Small intestine (tissue), 7 donors: ENCODE data around the gene UNC5C. TPM values are rescaled to one million over a fixed set of nuclear protein-coding genes. Genes with fewer than 3 reads are reported as not detected.

Experiments
- DNase-seq, 2 donors: peaks; one replicate each; pipeline versions ENCODE4 v3.0.0 to v3.0.0-alpha.2; 2013
- FAIRE-seq: peaks from 2 replicates; lab custom pipeline; 2012; peaks lifted over from hg19 to GRCh38; lab: Jason Lieb, UNC
- H3K27ac ChIP-seq, 3 donors: one replicate each; pipeline ENCODE4 v1.5.1; 2013; ENCODE audit warnings: low read length in 2 of 3, mild to moderate bottlenecking in 2 of 3, control low read depth in 1 of 3, inconsistent platforms in 1 of 3, low read depth in 1 of 3, moderate library complexity in 1 of 3
- H3K27me3 ChIP-seq, 3 donors: one replicate each; pipeline ENCODE4 v1.6.1; 2013; ENCODE audit warnings: low read length in 3 of 3, inconsistent platforms in 1 of 3; ENCODE audit not compliant: control insufficient read depth in 3 of 3, insufficient read depth in 3 of 3
- H3K36me3 ChIP-seq, 3 donors: one replicate each; pipeline ENCODE4 v1.6.1; 2013; ENCODE audit warnings: low read length in 3 of 3, inconsistent platforms in 1 of 3, low read depth in 1 of 3, mild to moderate bottlenecking in 1 of 3, moderate library complexity in 1 of 3; ENCODE audit not compliant: control insufficient read depth in 3 of 3, insufficient read depth in 2 of 3
- H3K4me1 ChIP-seq, 3 donors: one replicate each; pipeline ENCODE4 v1.6.1; 2013; ENCODE audit warnings: low read length in 2 of 3, inconsistent platforms in 1 of 3, low read depth in 1 of 3, mild to moderate bottlenecking in 1 of 3, moderate library complexity in 1 of 3; ENCODE audit not compliant: control insufficient read depth in 3 of 3, insufficient read depth in 2 of 3
- H3K4me3 ChIP-seq, 3 donors: one replicate each; pipeline ENCODE4 v1.5.1; 2013; ENCODE audit warnings: low read length in 3 of 3, control low read depth in 1 of 3, inconsistent platforms in 1 of 3, low read depth in 1 of 3, mild to moderate bottlenecking in 1 of 3, moderate library complexity in 1 of 3
- H3K9me3 ChIP-seq, 2 donors: one replicate each; pipeline ENCODE4 v1.6.1; 2013; ENCODE audit warnings: low read depth in 1 of 2, low read length in 1 of 2; ENCODE audit not compliant: control insufficient read depth in 2 of 2, insufficient read depth in 1 of 2
- WGBS, 3 donors: extraction: QIAGEN DNeasy Blood & Tissue Kit; methylation state at CpG; one replicate each; pipeline ENCODE4 v1.1.7; 2013; 5-methylcytosine and 5-hydroxymethylcytosine counted together
- polyA plus RNA-seq, 4 donors: library from polyadenylated mRNA; stranded (reverse) in 3 of 4; unstranded in 1 of 4; fragments of 200-250 nt in 3 of 4; fragments of 120-200 nt in 1 of 4; gene quantifications; one replicate each; pipeline versions ENCODE4 v1.2.1 to v1.2.3, GENCODE V29; 2013
- donor health status: healthy with polysubstance abuse.
- donor health status: control.
- donor health status: control.
- donor health status: Bipolar disorder and iron deficiency.
- donor health status: healthy.

The UNC5C gene
- polyA plus RNA-seq, 4 donors = under 0.01 to 2.9 (median 1.1) TPM; not detected in 1

DNA sequence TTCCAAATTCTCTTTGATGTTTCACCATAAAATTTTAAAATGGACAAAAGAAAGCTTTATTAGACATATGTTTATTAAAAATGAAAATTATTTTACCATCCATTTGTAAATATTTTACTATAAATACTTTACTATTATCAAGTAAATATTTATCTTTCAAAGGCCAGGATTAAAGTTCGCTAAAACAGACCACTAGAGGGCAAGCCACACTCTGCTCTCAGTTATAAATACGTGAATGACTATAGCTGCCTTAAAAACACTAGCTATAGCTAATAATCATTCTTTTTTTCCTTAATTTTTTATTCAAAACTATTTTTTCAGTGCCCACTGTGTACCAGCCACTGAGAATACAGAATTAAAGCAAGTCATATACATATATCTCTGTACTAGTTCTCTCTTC lies 38.6 kb downstream of the UNC5C start:
- Histone ChIP-seq H3K36me3 (no peaks in the 10 kb centered on the region), H3K4me3 (no peak overlapping the region), H3K27me3 (no peaks in the 10 kb centered on the region), H3K4me1 (no peaks in the 10 kb centered on the region), H3K27ac (no peak overlapping the region), H3K9me3 (no peaks in the 10 kb centered on the region)
- 2 to 6% (median 5%) methylated on average over 2 of the region's 2 CpGs for WGBS, 3 donors
- DNase-seq (peak; percentile 3 to 11), FAIRE-seq (peak; percentile 87)

DNA sequence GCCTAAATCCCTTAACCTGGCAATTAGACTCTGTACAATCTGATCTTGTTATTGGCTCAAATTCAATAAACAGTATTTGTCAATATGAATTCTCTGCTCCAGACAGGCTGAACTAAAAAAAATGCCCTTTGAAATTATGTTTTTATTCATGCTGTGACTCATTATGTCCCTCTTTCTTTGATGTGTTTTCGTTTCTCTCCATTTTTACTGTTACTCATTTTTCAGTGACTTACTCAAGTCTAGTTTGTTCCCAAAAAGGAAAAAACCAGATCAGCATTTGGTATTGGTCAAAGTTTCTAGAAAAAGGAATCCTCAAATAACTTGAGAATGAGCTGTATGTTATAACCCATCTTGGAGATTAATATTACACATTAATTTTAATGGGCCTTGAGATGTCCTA lies 40.4 kb downstream of the UNC5C start:
- H3K27me3 ChIP-seq = no peaks in the 10 kb centered on the region
- no peak overlapping the region for H3K4me3 ChIP-seq
- H3K4me1 ChIP-seq = no peaks in the 10 kb centered on the region
- DNase-seq = no peak
- H3K9me3 ChIP-seq = no peaks in the 10 kb centered on the region
- H3K27ac ChIP-seq = no peak overlapping the region
- H3K36me3 ChIP-seq = no peaks in the 10 kb centered on the region
- WGBS, 3 donors = 29 to 36% (median 34%) methylated on average over 1 of the region's 1 CpG
- no peak for FAIRE-seq

DNA sequence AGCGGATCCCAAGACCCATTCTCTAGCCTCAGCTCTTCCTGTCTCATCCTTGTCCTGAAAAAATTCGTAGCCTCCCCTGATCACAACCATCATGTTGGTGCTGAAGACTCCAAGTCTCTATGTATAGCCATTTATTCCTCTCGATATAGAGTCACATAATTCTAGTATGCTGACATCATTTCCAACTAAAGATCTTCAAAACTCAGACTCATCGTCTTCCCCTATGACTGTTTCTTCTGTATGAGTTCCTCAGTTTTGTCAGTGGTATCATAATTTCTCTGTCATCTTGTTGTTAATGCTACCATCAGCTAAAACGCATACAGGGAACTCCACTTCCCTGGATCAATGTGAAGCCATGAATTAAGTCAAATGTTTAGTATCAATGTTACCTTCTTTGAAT lies 41.2 kb downstream of the UNC5C start:
- no peaks in the 10 kb centered on the region for H3K9me3 ChIP-seq
- WGBS, 3 donors = 74 to 84% (median 75%) methylated on average over 5 of the region's 5 CpGs
- H3K27ac ChIP-seq = no peak overlapping the region
- H3K4me1 ChIP-seq = no peaks in the 10 kb centered on the region
- H3K4me3 ChIP-seq = no peak overlapping the region
- no peaks in the 10 kb centered on the region for H3K36me3 ChIP-seq
- FAIRE-seq (no peak), DNase-seq (no peak)
- H3K27me3 ChIP-seq = no peaks in the 10 kb centered on the region

DNA sequence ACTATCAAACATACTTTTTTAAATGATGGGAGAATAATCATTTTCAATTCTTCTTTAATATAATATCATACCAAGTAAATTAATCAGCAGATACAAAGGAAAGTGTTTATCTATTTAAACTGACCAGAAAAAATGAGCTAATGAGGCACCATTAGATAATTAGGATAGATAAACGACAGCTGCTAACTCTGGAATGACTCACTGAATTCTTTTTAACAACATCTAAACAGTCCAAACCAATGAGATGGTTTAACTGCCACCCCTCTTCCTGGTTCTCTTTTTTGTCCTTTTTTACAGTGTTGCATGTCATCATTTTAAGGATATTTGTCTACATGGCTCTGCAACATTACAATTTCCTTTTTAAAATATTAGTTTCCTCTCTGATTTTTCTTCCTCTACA lies 41.6 kb downstream of the UNC5C start:
- Histone ChIP-seq H3K27ac (no peak overlapping the region), H3K36me3 (no peaks in the 10 kb centered on the region), H3K4me1 (no peaks in the 10 kb centered on the region), H3K4me3 (no peak overlapping the region), H3K9me3 (no peaks in the 10 kb centered on the region), H3K27me3 (no peaks in the 10 kb centered on the region)
- DNase-seq (no peak), FAIRE-seq (no peak)
- 29 to 54% (median 42%) methylated on average over 1 of the region's 1 CpG for WGBS, 3 donors

DNA sequence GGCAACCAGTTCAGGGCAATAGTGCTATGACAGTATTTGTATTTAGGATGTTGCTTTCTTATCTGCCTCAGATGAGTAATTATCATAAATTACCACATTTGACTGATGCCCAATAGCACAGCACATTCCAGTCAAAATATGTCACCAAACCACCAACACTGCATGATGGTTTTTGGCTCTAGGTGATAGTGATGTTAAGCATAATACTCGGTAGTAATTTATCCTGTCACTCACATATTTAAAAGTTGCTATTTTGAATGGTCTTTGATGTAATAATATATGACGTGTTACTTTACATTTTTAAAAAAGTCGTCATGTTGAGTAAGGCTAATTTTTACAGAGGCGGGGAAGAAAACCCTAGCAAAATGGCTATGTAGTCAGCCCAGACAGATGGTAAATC lies 42.5 kb downstream of the UNC5C start:
- FAIRE-seq = no peak
- Histone ChIP-seq H3K27me3 (no peaks in the 10 kb centered on the region), H3K9me3 (no peaks in the 10 kb centered on the region), H3K4me1 (no peaks in the 10 kb centered on the region), H3K4me3 (no peak overlapping the region), H3K36me3 (no peaks in the 10 kb centered on the region), H3K27ac (no peak overlapping the region)
- no peak for DNase-seq
- WGBS, 3 donors = 81 to 84% (median 83%) methylated on average over 4 of the region's 4 CpGs

GRCh38 chr4:95505799-95506198 lies 43.0 kb downstream of the UNC5C start:
- no peak for DNase-seq
- Histone ChIP-seq H3K9me3 (no peaks in the 10 kb centered on the region), H3K27me3 (no peaks in the 10 kb centered on the region), H3K4me1 (no peaks in the 10 kb centered on the region), H3K36me3 (no peaks in the 10 kb centered on the region), H3K4me3 (no peak overlapping the region), H3K27ac (no peak overlapping the region)
- FAIRE-seq = no peak

DNA sequence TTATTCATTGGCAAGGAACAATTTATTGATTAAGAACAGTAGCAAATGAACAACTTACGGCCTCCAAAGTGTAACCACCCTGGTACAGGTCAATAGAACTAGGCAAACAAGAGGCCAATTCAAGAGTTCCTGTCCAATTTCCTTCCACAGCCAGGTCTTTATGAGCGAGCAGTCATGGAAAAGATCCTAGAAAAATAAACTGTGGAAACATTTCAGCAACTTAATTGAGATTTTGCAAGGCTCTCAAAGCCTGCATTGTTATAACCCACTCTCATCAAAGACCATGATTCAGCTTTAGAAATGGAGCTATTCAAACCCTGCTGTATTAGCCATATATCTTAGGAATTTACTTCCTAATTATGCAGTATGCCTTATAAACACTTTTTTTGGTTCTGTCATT lies 43.6 kb downstream of the UNC5C start:
- DNase-seq (no peak), FAIRE-seq (no peak)
- no peaks in the 10 kb centered on the region for H3K4me1 ChIP-seq
- H3K9me3 ChIP-seq = no peaks in the 10 kb centered on the region
- 39 to 55% (median 39%) methylated on average over 2 of the region's 2 CpGs for WGBS, 3 donors
- no peaks in the 10 kb centered on the region for H3K27me3 ChIP-seq
- no peak overlapping the region for H3K4me3 ChIP-seq
- no peaks in the 10 kb centered on the region for H3K36me3 ChIP-seq
- no peak overlapping the region for H3K27ac ChIP-seq

DNA sequence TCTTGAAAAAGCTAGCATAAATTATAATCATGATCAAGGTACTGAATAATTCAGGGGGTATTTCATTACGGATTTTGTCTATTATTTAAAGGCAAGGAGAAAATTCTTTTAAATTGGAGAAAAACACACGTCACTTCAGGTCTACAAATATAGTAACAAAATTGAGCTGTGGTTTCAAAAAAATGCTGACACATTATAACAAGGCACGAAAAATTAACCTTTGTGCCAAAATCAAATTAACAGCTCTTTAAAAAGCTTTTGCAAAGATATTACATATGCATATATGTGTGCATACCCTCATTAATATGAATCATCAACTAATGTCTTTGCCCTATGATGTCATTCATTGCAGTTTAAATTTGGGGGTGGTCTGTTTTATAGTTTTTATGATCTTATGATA lies 44.3 kb downstream of the UNC5C start:
- no peaks in the 10 kb centered on the region for H3K9me3 ChIP-seq
- no peaks in the 10 kb centered on the region for H3K36me3 ChIP-seq
- no peak overlapping the region for H3K27ac ChIP-seq
- FAIRE-seq (no peak), DNase-seq (no peak)
- no peaks in the 10 kb centered on the region for H3K4me1 ChIP-seq
- H3K27me3 ChIP-seq = no peaks in the 10 kb centered on the region
- WGBS, 3 donors = 68 to 74% (median 74%) methylated on average over 3 of the region's 3 CpGs
- no peak overlapping the region for H3K4me3 ChIP-seq

DNA sequence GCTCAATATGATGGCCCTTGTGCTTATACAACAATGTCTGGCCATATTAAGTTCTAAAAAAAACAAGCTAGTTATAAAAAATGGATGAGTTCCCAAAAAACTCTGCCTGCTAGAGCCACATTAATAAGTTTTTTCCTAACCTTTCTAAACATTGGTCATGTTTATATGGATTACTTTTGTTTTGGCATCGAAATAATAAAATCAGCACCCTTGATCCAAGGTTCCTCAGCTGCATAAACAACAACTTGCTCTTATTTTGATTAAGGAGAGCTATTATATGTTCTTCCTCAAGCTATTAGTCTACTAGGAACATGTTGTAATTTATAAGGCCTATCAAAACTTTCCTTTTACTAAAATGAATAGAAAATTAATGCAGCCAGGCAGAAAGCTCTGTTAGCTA lies 48.4 kb downstream of the UNC5C start:
- no peak for DNase-seq
- no peaks in the 10 kb centered on the region for H3K4me1 ChIP-seq
- no peaks in the 10 kb centered on the region for H3K36me3 ChIP-seq

More for the DNA sequence above, 48.4 kb downstream of the UNC5C start:
- WGBS, 3 donors = 36 to 43% (median 43%) methylated on average over 1 of the region's 1 CpG
- H3K27me3 ChIP-seq = no peaks in the 10 kb centered on the region
- no peak overlapping the region for H3K4me3 ChIP-seq
- no peak overlapping the region for H3K27ac ChIP-seq
- FAIRE-seq = no peak
- H3K9me3 ChIP-seq = no peaks in the 10 kb centered on the region
